GM19351 (cell line): ENCODE results near the gene NOVA2.
"Not testable (repeated sequence)": the region's sequence is repeated elsewhere in the genome, so short reads cannot be mapped to it uniquely, and the experiment has no call there.

Experiments
- ATAC-seq: cut with Tn5 transposase; IDR thresholded peaks from one replicate; pipeline ENCODE4 v1.9.1; 2021; ENCODE audit warnings: mild to moderate bottlenecking, moderate library complexity; ENCODE audit not compliant: unreplicated experiment

Gene NOVA2

GRCh38 chr19:45897261-45897812 lies 76.3 kb downstream of the NOVA2 start:
- no peak for ATAC-seq

- ATAC-seq = not testable (repeated sequence)
These were observed 77.6 kb downstream of the NOVA2 start for GRCh38 chr19:45895983-45896599.

DNA sequence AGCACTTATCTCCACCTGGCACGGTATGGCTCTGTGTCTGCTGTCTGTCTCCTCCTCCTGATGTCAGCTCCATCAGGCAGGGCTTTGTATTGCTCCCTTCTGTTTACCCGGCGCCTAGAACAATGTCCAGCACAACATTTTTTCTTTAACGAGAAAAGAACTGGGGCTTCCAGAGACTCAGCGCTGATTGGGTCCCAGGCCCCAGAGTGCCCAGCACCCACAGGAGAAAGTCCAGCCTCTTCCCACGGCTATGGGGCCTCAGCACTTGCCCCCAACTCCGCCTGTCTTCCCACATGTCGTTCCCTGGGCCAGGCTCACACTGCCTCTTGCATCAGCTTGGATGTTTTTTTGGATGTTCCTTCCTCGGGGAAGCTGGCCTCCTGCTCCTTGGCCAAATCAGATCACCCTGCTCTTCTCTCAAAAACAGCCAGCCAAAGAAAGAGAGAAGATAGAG lies 78.1 kb downstream of the NOVA2 start:
- no peak for ATAC-seq

DNA sequence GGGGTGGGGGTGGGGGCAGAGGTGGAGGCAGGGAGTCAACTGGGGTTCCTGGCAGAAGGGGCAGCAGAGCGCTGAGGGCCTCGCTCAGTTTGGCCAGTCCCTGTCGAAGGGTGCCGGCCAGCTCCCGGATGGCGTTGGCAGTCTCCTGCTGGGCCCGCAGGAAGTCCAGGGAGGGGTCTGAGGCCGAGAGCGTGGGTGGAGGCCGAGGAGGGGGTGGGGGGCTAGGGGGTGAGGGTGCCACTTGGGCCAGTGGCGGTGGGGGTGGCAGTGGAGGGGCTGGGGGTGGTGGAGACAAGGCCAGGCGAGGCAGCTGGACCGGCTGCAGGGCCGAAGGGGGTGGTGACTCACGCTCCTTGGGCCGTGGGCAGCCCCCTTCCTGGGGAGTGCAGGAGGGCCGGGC lies 82.8 kb downstream of the NOVA2 start:
- no peak for ATAC-seq

- ATAC-seq = no peak
These were observed 84.3 kb downstream of the NOVA2 start for GRCh38 chr19:45889210-45889885.

DNA sequence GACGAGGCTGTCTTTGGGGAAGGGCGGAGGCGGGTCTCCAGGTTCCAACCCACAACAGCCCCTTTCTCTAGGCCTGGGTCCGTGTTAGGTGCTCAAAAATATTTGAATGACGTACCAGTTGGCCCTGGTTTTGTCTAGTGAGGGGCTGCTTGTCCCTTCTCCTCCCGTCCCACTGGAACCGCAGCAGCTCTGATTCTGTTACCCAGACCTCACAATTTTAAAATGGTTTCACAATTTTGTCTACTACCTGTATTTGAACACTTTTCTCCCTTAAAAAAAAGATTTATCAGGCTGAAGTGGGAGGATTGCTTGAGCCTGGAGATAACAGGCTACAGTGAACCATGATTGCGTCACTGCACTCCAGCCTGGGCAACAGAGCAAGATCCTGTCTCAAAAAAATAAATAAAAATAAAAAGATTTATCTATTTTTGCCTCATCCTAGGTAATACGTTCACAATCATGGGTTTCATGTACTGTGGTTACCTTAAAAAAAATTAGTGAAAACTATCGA lies 86.4 kb downstream of the NOVA2 start:
- no peak for ATAC-seq

GRCh38 chr19:45886427-45887199 lies 87.1 kb downstream of the NOVA2 start:
- peak; percentile 50 for ATAC-seq

- no peak for ATAC-seq
These were observed 87.9 kb downstream of the NOVA2 start, which contains the start of gene IRF2BP1 for GRCh38 chr19:45885556-45886426. IRF2BP1 (minus strand) TSS chr19:45886141; CDS start chr19:45885774, 367 bp downstream.

- ATAC-seq = no peak
These were observed 88.7 kb downstream of the NOVA2 start for GRCh38 chr19:45884682-45885555.

- no peak for ATAC-seq
These were observed 89.6 kb downstream of the NOVA2 start for GRCh38 chr19:45883881-45884681.
